Ectodermal cell (in vitro differentiated cells): ENCODE measurements around the gene SLC16A12.

Experiments
- H3K27ac ChIP-seq: 2 replicates; pipeline ENCODE4 v1.7.0; 2013; ENCODE audit warnings: mild to moderate bottlenecking, low read depth, low read length; ENCODE audit not compliant: insufficient read depth, poor library complexity, severe bottlenecking
- H3K27me3 ChIP-seq: 2 replicates; pipeline ENCODE4 v1.7.0; 2013; ENCODE audit warnings: mild to moderate bottlenecking, low read length; ENCODE audit not compliant: insufficient read depth, control insufficient read depth, poor library complexity, severe bottlenecking
- H3K36me3 ChIP-seq: one replicate; pipeline ENCODE4 v1.7.0; 2013; ENCODE audit warnings: low read length; ENCODE audit not compliant: control insufficient read depth, insufficient read depth
- H3K4me1 ChIP-seq: one replicate; pipeline ENCODE4 v1.7.0; 2013; ENCODE audit warnings: low read length; ENCODE audit not compliant: control insufficient read depth, insufficient read depth
- H3K4me3 ChIP-seq: 2 replicates; pipeline ENCODE4 v1.7.0; 2013; ENCODE audit warnings: low read depth, low read length, control low read depth; ENCODE audit not compliant: insufficient read depth
- H3K9me3 ChIP-seq: 2 replicates; pipeline ENCODE4 v1.7.0; 2013; ENCODE audit warnings: mild to moderate bottlenecking, low read length, moderate library complexity; ENCODE audit not compliant: control insufficient read depth
- WGBS, 2 experiments: methylation state at CpG; one replicate each; pipeline ENCODE4 v1.1.7; 2013; ENCODE audit warnings: missing lambda C conversion rate in 2 of 2; 5-methylcytosine and 5-hydroxymethylcytosine counted together

Gene SLC16A12

DNA sequence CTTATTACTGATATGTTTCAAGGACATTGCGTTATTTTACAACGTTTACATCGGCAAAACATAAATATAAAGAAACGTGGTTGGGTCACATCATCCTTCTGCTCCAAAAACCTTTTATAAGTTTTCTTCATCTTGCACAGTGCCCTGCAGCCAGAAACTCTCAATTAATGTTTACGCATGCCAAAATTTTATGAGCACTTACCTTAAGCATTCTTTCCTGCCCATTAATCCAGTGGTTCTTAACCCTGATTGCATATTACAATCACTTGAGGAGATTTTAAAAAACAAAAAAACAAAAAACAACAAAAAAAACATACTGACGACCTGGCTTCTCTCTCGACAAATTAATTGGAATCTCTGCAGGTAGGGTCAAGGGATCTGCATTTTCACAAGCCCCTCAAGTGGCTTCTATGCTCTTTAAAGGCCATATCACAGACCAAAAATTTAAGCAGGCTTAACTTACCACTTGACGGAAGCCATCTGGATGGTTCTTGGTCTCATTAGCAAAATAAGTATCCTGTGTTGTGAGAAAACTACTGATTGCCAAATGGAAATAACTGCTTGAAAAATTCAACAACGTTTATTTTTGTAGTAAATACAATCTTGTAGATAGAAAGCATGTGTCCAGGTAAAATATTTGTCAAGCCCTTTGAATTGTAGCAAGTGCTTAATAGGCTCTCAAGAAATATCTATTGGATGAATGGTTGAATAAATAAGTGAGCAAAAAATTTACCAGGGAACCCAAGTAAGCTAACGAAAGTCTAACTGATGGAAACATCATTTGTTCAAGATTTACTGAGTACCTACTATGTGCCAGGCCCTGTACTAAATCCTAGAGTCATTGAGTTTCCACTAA, 30.9 kb upstream of the SLC16A12 start:
- no peaks in the 10 kb centered on the region for H3K9me3 ChIP-seq
- no peak overlapping the region for H3K27ac ChIP-seq
- no peaks in the 10 kb centered on the region for H3K27me3 ChIP-seq
- no peaks in the 10 kb centered on the region for H3K36me3 ChIP-seq
- H3K4me1 ChIP-seq: no peaks in the 10 kb centered on the region
- H3K4me3 ChIP-seq: no peak overlapping the region
- 90 to 93% methylated on average over 10 of the region's 10 CpGs for WGBS, 2 experiments

DNA sequence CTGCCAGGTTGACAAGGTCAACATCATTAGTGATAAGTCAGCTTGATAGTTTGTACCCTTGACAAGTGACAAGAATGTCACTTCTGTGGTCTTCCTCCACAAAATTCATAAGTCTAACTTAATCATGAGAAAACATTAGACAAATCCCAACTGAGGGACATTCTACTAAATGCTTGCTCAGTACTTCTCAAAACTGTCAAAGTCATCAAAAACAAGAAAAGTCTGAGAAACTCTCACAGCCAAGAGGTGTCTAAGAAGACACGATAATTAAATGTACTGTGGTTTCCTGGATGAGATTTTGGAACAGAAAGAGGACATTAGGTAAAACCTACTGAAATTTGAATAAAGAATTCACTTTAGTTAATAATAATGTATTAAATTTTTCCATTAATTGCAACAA, 29.8 kb upstream of the SLC16A12 start:
- no peak overlapping the region for H3K4me3 ChIP-seq
- no peaks in the 10 kb centered on the region for H3K9me3 ChIP-seq
- H3K27me3 ChIP-seq: no peaks in the 10 kb centered on the region
- 89 to 100% methylated on average over 1 of the region's 1 CpG for WGBS, 2 experiments
- H3K36me3 ChIP-seq: no peaks in the 10 kb centered on the region
- no peaks in the 10 kb centered on the region for H3K4me1 ChIP-seq
- H3K27ac ChIP-seq: no peak overlapping the region

GRCh38 chr10:89563861-89564478, 28.6 kb upstream of the SLC16A12 start:
- Histone ChIP-seq H3K36me3 (no peaks in the 10 kb centered on the region), H3K9me3 (no peaks in the 10 kb centered on the region), H3K4me1 (no peaks in the 10 kb centered on the region), H3K27me3 (no peaks in the 10 kb centered on the region), H3K27ac (no peak overlapping the region), H3K4me3 (no peak overlapping the region)
- WGBS, 2 experiments: 0 to 40% methylated on average over 1 to 2 of the region's 2 CpGs

- H3K27ac ChIP-seq: no peak overlapping the region
- H3K36me3 ChIP-seq: no peaks in the 10 kb centered on the region
- WGBS, 2 experiments: 93 to 98% methylated on average over 1 to 3 of the region's 3 CpGs
- H3K4me1 ChIP-seq: no peaks in the 10 kb centered on the region
- no peaks in the 10 kb centered on the region for H3K27me3 ChIP-seq
- H3K9me3 ChIP-seq: no peaks in the 10 kb centered on the region
- H3K4me3 ChIP-seq: no peak overlapping the region
Measured at GRCh38 chr10:89563311-89563710, 27.9 kb upstream of the SLC16A12 start.

- no peaks in the 10 kb centered on the region for H3K36me3 ChIP-seq
Measured at GRCh38 chr10:89556600-89556999, 21.2 kb upstream of the SLC16A12 start.

DNA sequence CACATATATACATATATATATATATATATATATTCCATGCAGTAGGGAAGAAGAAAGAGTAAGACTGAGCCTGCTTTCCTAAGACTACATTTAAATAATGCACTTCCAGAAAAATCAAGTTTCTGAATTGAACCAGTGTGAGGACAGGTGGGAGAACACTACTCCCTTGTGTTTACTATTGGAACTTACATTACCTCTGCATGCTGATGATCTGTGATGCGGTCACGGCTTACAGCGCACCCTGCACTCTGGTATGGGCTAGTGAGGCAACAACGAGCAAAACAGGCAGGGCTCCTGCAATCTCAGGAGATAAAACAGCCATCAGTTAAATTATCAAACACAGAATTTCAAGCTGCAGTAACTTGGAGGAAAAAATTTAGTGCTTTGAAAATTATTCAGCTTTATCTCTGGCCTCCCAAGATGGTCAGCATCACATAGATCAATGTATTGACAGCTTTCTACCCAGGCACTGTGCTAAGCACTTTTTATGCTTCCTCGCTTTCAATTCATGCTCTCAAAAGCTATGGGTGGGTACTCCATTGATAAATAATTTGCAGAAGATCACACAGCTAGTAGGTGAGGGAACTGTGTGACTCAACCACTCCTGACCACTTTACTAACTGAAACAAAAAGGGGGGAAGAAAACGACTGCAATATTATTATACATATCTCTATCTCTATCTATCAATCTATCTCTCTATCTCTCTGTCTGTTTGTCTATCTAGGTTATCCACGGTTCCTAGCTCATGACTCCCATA, 20.5 kb upstream of the SLC16A12 start:
- Histone ChIP-seq H3K27me3 (no peaks in the 10 kb centered on the region), H3K4me3 (no peak overlapping the region), H3K9me3 (no peaks in the 10 kb centered on the region), H3K36me3 (no peaks in the 10 kb centered on the region), H3K4me1 (no peaks in the 10 kb centered on the region), H3K27ac (no peak overlapping the region)
- 85 to 86% methylated on average over 6 to 7 of the region's 7 CpGs for WGBS, 2 experiments

More at GRCh38 chr10:89556600-89556999, 21.2 kb upstream of the SLC16A12 start:
- H3K9me3 ChIP-seq: no peaks in the 10 kb centered on the region
- H3K4me3 ChIP-seq: no peak overlapping the region
- no peak overlapping the region for H3K27ac ChIP-seq
- H3K27me3 ChIP-seq: no peaks in the 10 kb centered on the region
- WGBS, 2 experiments: 92 to 100% methylated on average over 1 of the region's 1 CpG
- no peaks in the 10 kb centered on the region for H3K4me1 ChIP-seq

GRCh38 chr10:89554433-89554832, 19.0 kb upstream of the SLC16A12 start:
- H3K27ac ChIP-seq: no peak overlapping the region
- no peaks in the 10 kb centered on the region for H3K4me1 ChIP-seq
- 94 to 100% methylated on average over 1 of the region's 1 CpG for WGBS, 2 experiments
- no peaks in the 10 kb centered on the region for H3K27me3 ChIP-seq
- no peak overlapping the region for H3K4me3 ChIP-seq
- H3K36me3 ChIP-seq: no peaks in the 10 kb centered on the region
- H3K9me3 ChIP-seq: no peaks in the 10 kb centered on the region

DNA sequence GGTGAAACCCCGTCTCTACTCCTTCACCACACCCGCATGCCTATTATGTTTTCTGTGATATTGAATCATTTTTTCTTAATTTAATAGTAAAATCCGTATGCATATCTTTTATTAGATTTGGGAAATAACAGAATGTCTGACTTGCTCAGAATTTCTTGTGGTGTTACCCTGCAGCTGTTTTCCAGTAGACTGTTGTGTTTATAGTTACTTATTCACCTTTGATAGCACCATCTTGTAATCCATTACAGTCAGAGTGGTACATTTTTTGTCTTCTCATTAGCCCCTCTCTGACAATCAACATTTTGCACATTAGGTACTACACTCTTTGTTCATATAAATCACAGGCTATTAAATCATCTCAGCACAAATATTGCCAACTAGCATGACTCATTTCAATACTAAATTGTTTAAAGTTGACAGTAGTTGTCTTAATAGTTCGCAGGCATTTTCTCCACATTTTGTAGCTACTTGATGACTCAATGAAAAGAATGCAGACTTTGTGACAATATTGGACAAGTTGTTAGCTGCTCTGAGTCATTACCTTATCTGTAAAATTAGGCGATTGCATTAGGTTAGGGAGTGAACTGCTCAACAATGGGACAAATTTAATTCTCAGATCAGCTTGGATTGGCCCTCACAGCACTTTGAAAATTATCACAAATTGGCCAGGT, 17.8 kb upstream of the SLC16A12 start:
- H3K4me1 ChIP-seq: no peaks in the 10 kb centered on the region
- H3K36me3 ChIP-seq: no peaks in the 10 kb centered on the region
- no peak overlapping the region for H3K27ac ChIP-seq
- WGBS, 2 experiments: 90 to 99% methylated on average over 2 to 5 of the region's 5 CpGs
- H3K9me3 ChIP-seq: no peaks in the 10 kb centered on the region
- H3K4me3 ChIP-seq: no peak overlapping the region
- no peaks in the 10 kb centered on the region for H3K27me3 ChIP-seq

DNA sequence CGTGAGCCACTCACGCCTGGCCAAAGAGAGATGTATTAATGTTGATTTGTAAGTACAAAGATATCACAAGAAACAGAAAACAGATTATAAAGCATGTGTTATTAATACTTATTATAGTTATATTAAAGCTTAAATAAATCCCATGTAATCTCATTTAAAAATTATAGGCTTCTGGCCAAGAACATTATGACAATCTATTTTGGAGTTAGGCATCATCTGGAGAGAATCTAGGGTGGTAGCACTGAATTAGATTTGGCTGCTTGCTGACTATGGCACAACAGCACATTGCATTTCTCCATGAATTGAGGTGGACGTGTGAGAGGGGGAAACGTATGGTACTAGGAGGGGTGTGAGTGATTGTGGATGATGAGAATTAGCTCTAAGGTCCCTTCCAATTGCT, 16.8 kb upstream of the SLC16A12 start:
- Histone ChIP-seq H3K27me3 (no peaks in the 10 kb centered on the region), H3K27ac (no peak overlapping the region), H3K36me3 (no peaks in the 10 kb centered on the region), H3K4me3 (no peak overlapping the region), H3K9me3 (no peaks in the 10 kb centered on the region), H3K4me1 (no peaks in the 10 kb centered on the region)
- 92 to 100% methylated on average over 2 to 4 of the region's 4 CpGs for WGBS, 2 experiments
